GM12892 (cell line): ENCODE results near the gene ELK4.

Experiments
- DNase-seq: peaks from one replicate; pipeline ENCODE4 v3.0.0; 2011; ENCODE audit not compliant: insufficient read length
- FAIRE-seq: peaks from 2 replicates; lab custom pipeline; 2011; peaks lifted over from hg19 to GRCh38; lab: Jason Lieb, UNC
- POLR2A ChIP-seq: IDR thresholded peaks from 2 replicates; pipeline ENCODE4 v1.6.1; 2011; ENCODE audit warnings: low read depth, low read length, control low read depth
- POLR2AphosphoS5 ChIP-seq: IDR thresholded peaks from 2 replicates; pipeline ENCODE4 v1.6.1; 2011; ENCODE audit warnings: low read depth, low read length, control low read depth
- TAF1 ChIP-seq: IDR thresholded peaks from 2 replicates; pipeline ENCODE4 v1.6.1; 2011; ENCODE audit warnings: low read depth, mild to moderate bottlenecking, control low read depth, low read length, borderline replicate concordance

The ELK4 gene

GRCh38 chr1:205582471-205583291 is 49.1 kb downstream of the ELK4 start:
- no peak for TF ChIP-seq TAF1
- TF ChIP-seq POLR2AphosphoS5: no peak
- no peak for TF ChIP-seq POLR2A
- FAIRE-seq: no peak
- no peak for DNase-seq

- FAIRE-seq (peak; percentile 51), DNase-seq (no peak)
- TF ChIP-seq POLR2A (no peak), TAF1 (no peak), POLR2AphosphoS5 (no peak)
Measured at GRCh38 chr1:205582046-205582445, 49.8 kb downstream of the ELK4 start.

GRCh38 chr1:205581321-205581980 is 50.4 kb downstream of the ELK4 start:
- FAIRE-seq (no peak), DNase-seq (no peak)
- no peak for TF ChIP-seq POLR2AphosphoS5
- TF ChIP-seq TAF1: no peak
- no peak for TF ChIP-seq POLR2A

GRCh38 chr1:205580923-205581180 is 51.0 kb downstream of the ELK4 start:
- FAIRE-seq (no peak), DNase-seq (no peak)
- TF ChIP-seq POLR2AphosphoS5: no peak
- no peak for TF ChIP-seq POLR2A
- TF ChIP-seq TAF1: no peak

- no peak for FAIRE-seq
- TF ChIP-seq POLR2A: no peak
- TF ChIP-seq POLR2AphosphoS5: no peak
- no peak for TF ChIP-seq TAF1
- DNase-seq: no peak
Measured at GRCh38 chr1:205580140-205580922, 51.5 kb downstream of the ELK4 start.

- TF ChIP-seq POLR2A: no peak
- no peak for TF ChIP-seq POLR2AphosphoS5
- TF ChIP-seq TAF1: no peak
- FAIRE-seq: no peak
Measured at GRCh38 chr1:205579711-205580110, 52.1 kb downstream of the ELK4 start.

GRCh38 chr1:205578780-205579571 is 52.8 kb downstream of the ELK4 start:
- DNase-seq (no peak), FAIRE-seq (no peak)
- TF ChIP-seq POLR2AphosphoS5 (no peak), TAF1 (no peak), POLR2A (no peak)

More at GRCh38 chr1:205579711-205580110, 52.1 kb downstream of the ELK4 start:
- no peak for DNase-seq

DNA sequence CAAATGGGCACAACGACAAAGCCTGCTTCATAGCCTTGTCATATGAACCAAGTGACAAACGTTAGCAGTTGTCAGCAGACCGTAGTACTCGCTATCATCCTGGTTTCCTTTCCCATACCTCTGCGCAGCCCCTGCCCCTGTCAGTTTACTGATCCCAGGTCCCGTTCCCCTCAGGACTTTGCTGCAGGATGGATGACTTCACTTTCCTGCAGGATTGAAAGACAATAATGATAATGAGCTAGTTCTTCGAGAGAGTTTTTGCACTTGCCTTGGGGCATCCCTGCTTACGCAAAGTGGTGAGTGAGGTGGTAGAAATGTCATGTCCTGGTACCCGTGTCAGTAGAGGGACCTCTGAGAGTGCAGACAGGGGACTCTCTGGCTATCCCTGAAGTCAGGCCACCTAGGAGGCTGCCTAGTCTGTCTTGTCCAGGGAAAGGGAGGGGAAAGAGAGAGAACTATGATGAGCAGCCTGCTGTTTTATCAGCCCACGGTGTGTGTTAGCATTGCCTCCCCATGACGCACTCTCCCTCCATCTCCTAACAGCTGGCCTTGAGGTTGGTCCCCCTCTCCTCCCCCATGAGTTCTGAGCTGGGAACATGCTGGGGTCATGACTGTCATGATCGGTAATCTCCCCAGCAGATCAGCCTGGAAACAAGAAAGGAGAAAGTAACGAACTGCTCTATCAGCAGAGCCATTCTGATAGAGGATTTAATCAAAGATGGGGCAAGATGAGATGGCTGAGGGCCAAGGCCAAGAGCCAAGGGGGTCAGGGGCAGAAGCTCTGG is 53.7 kb downstream of the ELK4 start:
- DNase-seq: no peak
- no peak for FAIRE-seq
- no peak for TF ChIP-seq POLR2AphosphoS5
- no peak for TF ChIP-seq POLR2A
- no peak for TF ChIP-seq TAF1

DNA sequence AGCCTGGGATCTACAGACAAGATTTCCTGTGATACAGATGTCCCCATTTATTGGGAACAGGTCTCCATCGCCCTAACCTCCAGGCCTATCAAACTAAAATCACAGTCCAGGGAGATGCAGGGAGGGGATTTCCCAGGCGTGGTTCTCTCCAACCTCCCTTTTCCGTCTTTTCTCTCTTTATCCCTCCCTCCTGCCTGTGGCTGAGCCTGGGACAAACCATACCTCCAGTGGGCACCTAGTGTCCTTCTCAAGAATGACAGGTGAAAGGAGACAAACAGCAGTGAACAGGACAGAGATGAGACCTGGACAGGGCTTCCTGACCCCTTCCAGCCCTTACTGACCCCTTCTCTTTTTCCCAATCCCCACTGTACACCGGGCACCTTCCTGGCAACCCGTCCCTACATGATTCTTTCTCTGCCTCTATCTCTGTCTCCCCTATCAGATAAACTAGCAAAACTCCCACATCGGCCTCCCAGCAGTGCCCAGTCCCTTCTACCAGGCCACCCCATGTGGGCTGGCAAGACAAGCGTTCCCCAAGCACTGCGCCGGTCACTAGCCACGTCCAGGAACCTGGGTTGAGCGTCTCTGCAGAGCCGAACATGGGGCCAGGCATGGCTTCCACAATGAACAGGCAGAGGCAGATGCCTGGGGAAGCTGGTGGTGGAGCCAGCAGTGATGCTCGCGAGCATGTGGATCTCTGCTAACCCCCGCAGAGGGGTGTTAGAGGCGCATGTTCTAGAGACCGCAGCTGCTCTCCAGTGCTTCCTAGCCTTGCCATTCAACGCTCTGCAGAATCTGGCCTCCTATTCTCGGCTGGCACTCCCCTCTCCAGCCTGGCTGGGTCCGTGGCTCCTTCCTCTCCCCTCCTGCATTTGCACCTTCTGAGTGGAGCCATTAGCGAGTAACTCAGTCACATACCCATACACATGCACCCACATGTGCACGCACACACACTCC is 54.7 kb downstream of the ELK4 start:
- FAIRE-seq (no peak), DNase-seq (no peak)
- TF ChIP-seq TAF1: no peak
- no peak for TF ChIP-seq POLR2A
- no peak for TF ChIP-seq POLR2AphosphoS5
